Islet of Langerhans (tissue), 1 donor: ENCODE results near the gene FBXO30.

Source experiments
- FAIRE-seq: peaks from one replicate; lab custom pipeline; 2011; peaks lifted over from hg19 to GRCh38; lab: Jason Lieb, UNC

FBXO30 gene

DNA sequence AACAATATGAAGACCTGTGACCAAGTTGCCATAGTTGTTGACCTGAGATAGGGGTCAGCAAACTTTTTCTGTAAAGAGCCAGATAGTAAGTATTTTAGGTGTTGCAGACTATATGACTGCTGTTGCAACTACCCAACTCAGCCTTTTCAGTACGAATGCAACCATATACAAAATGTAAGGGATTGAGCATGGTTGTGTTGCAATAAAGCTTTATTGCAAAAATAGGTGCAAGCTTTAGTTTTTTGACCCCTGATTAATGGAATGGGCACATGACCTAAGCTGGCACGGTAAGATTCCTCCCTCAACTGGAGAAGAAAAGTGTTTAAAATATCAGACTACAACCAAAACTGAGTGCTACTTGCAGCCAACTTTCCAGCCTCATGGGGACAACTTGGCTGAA, 62.0 kb downstream of the FBXO30 start:
- FAIRE-seq = no peak

- no peak for FAIRE-seq
Measured at GRCh38 chr6:145749632-145750031, 65.0 kb downstream of the FBXO30 start.

- no peak for FAIRE-seq
Measured at GRCh38 chr6:145745861-145746260, 68.7 kb downstream of the FBXO30 start.

GRCh38 chr6:145744619-145745018, 70.0 kb downstream of the FBXO30 start:
- FAIRE-seq = no peak
